HepG2 (cell line): ENCODE results near the gene NDUFS7. TPM values are rescaled to one million over a fixed set of nuclear protein-coding genes. Genes with fewer than 3 reads are reported as not detected.

Source experiments
- AGO1 ChIP-seq: fragments of 200-400 bp; formaldehyde crosslinking; IDR thresholded peaks from 2 replicates; pipeline ENCODE4 v1.6.1; 2017; ENCODE audit warnings: mild to moderate bottlenecking, low read depth, low read length, moderate library complexity; ENCODE audit not compliant: poor library complexity, severe bottlenecking
- HMG20B ChIP-seq: conservative IDR thresholded peaks from 2 replicates; pipeline ENCODE4 v1.6.1; 2016; ENCODE audit warnings: missing genetic modification reagents, missing compliant biosample characterization
- KDM6A ChIP-seq: IDR thresholded peaks from 2 replicates; pipeline ENCODE4 v1.6.1; 2016; ENCODE audit warnings: low read depth
- LRRFIP1 ChIP-seq: sonication (generic); formaldehyde crosslinking; conservative IDR thresholded peaks from 2 replicates; pipeline ENCODE4 v1.4.0; 2020; ENCODE audit warnings: missing genetic modification reagents
- MTA1 ChIP-seq: sonication (generic); formaldehyde crosslinking; IDR thresholded peaks from 2 replicates; pipeline ENCODE4 v1.4.0; 2020; ENCODE audit warnings: missing genetic modification reagents, mild to moderate bottlenecking, borderline replicate concordance
- SMC3 ChIP-seq: IDR thresholded peaks from 2 replicates; pipeline ENCODE4 v1.6.1; 2011; ENCODE audit warnings: low read length, improper control_type of control experiment
- ZNF142 ChIP-seq: sonication (generic); formaldehyde crosslinking; IDR thresholded peaks from 2 replicates; pipeline ENCODE4 v1.4.0; 2020; ENCODE audit warnings: missing genetic modification reagents
- ZNF235 ChIP-seq: sonication (generic); formaldehyde crosslinking; IDR thresholded peaks from 2 replicates; pipeline ENCODE4 v1.8.1; 2023; ENCODE audit warnings: mild to moderate bottlenecking, missing genetic modification reagents, borderline replicate concordance
- ZNF549 ChIP-seq: sonication (generic); formaldehyde crosslinking; IDR thresholded peaks from 2 replicates; pipeline ENCODE4 v1.5.0; 2020; ENCODE audit warnings: missing genetic modification reagents
- ZNF703 ChIP-seq: sonication (generic); formaldehyde crosslinking; IDR thresholded peaks from 2 replicates; pipeline ENCODE4 v1.5.1; 2020; ENCODE audit warnings: missing genetic modification reagents, mild to moderate bottlenecking, moderate library complexity, borderline replicate concordance
- polyA plus RNA-seq, 8 experiments: library from polyadenylated mRNA; depleted of rRNA in 3 of 8; stranded (reverse) in 7 of 8; unstranded in 1 of 8; fragments of >200 nt; fragmentation: Illumina TruSeq in 4 of 8; extraction: Trizol in 4 of 8; gene quantifications; 2 replicates each; pipeline versions ENCODE4 v1.2.1 to v1.2.3, GENCODE V29; 2011 to 2016; ENCODE audit warnings: low read depth in 4 of 8, missing spikeins in 1 of 8, mixed read lengths in 1 of 8; ENCODE audit not compliant: insufficient read depth in 1 of 8
- total RNA-seq, 5 experiments: library from RNA; depleted of rRNA; stranded (reverse); fragments of >200 nt; fragmentation: Illumina TruSeq; extraction: Trizol; gene quantifications; 2 replicates each; pipeline ENCODE4 v1.2.3, GENCODE V29; 2016; ENCODE audit warnings: low read depth in 1 of 5

Gene NDUFS7
- total and polyA plus RNA-seq, 2 of the 13 experiments (the other 11 are each of a cell fraction or from before 2014, with no cell fraction given) = 34.3 to 66.9 TPM

- TF ChIP-seq ZNF142 (CRISPR knock-in tag) (no peak), MTA1 (CRISPR knock-in tag) (no peak), AGO1 (no peak), ZNF549 (no peak), ZNF235 (CRISPR knock-in tag) (no peak), LRRFIP1 (CRISPR knock-in tag) (no peak), ZNF703 (CRISPR knock-in tag) (no peak), HMG20B (CRISPR knock-in tag) (no peak), SMC3 (no peak), KDM6A (no peak)
Observed at GRCh38 chr19:1357531-1358109, 26.1 kb upstream of the NDUFS7 start (continued).
